Ishikawa (cell line): ENCODE results near the gene CELSR1.

ENCODE experiments used
- EGR1 ChIP-seq: IDR thresholded peaks from 2 replicates; pipeline ENCODE4 v1.6.1; 2012
- EP300 ChIP-seq: IDR thresholded peaks from 2 replicates; pipeline ENCODE4 v1.6.1; 2012; ENCODE audit warnings: borderline replicate concordance
- FOXM1 ChIP-seq: IDR thresholded peaks from 2 replicates; pipeline ENCODE4 v1.6.1; 2012; ENCODE audit warnings: low read depth, borderline replicate concordance
- NFIC ChIP-seq: IDR thresholded peaks from 2 replicates; pipeline ENCODE4 v1.6.1; 2012
- RAD21 ChIP-seq: IDR thresholded peaks from 2 replicates; pipeline ENCODE4 v1.6.1; 2012; ENCODE audit warnings: low read depth
- REST ChIP-seq: IDR thresholded peaks from 2 replicates; pipeline ENCODE4 v1.6.1; 2012; ENCODE audit warnings: low read depth, mild to moderate bottlenecking
- TF ChIP-seq, protein P1 (sequence below): IDR thresholded peaks from 2 replicates; pipeline ENCODE4 v1.6.1; 2012
- TF ChIP-seq, protein P2 (sequence below): IDR thresholded peaks from 2 replicates; pipeline ENCODE4 v1.6.1; 2012

DNA sequence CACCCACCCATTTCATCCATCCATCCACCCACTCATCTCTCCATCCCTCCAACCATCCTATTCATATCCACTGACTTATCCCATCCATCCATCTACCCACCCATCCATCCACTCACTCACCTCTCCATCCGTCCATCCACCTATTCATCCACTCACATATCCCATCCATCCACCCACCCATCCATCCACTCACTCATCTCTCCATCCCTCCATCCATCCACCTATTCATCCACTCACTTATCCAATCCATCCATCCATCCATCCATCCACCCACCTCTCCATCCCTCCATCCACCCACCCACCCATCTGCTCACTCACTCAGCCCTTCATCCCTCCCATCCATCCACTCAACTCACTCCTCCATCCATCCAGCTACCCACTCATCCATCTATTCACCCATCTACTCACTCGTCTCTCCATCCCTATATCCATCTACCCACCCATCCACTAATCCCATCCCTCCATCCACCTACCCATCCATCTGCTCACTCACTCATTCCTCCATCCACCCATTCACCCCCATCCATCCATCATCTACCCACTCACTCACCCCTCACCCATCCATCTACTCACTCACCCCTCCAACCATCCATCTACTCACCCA lies 165.7 kb downstream of the CELSR1 start:
- TF ChIP-seq NFIC: no peak
- no peak for TF ChIP-seq REST
- no peak for TF ChIP-seq EP300
- no peak for TF ChIP-seq RAD21
- TF ChIP-seq, protein P1, sequence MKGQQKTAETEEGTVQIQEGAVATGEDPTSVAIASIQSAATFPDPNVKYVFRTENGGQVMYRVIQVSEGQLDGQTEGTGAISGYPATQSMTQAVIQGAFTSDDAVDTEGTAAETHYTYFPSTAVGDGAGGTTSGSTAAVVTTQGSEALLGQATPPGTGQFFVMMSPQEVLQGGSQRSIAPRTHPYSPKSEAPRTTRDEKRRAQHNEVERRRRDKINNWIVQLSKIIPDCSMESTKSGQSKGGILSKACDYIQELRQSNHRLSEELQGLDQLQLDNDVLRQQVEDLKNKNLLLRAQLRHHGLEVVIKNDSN: no peak
- TF ChIP-seq, protein P2, sequence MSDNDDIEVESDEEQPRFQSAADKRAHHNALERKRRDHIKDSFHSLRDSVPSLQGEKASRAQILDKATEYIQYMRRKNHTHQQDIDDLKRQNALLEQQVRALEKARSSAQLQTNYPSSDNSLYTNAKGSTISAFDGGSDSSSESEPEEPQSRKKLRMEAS: no peak
- TF ChIP-seq FOXM1: no peak
- TF ChIP-seq EGR1: no peak
